Spleen (tissue), 7 donors: ENCODE results near the gene EFNA2.

ENCODE experiments used
- CTCF ChIP-seq, 11 experiments: fragments of 200-600 bp in 7 of 11; fragments of 450-650 bp in 4 of 11; sonication (generic) in 4 of 11; IDR thresholded peaks in 8 of 11; conservative IDR thresholded peaks in 3 of 11; 1 replicate in 7 of 11; 2 replicates in 4 of 11; pipeline versions ENCODE4 v1.4.0 to v1.8.0; 2016 to 2021; ENCODE audit warnings: antibody characterized with exemption in 11 of 11, inconsistent platforms in 4 of 11, mild to moderate bottlenecking in 1 of 11
- POLR2A ChIP-seq, 3 donors: fragments of 450-650 bp; IDR thresholded peaks; one replicate each; pipeline ENCODE4 v1.5.1; 2017; ENCODE audit warnings: antibody characterized with exemption in 3 of 3, mild to moderate bottlenecking in 1 of 3
- POLR2AphosphoS5 ChIP-seq, 3 donors: sonication (generic); formaldehyde crosslinking; IDR thresholded peaks; one replicate each; pipeline ENCODE4 v1.5.1; 2017; ENCODE audit warnings: antibody characterized with exemption in 3 of 3
- donor health status: DM: no; HTN: no; CAD: no; lungs with moderate emphysema.
- donor health status: DM: no; HTN: no; CAD: no.
- donor health status: DM: no; HTN: no; CAD: no.

- TF ChIP-seq CTCF (IDR thresholded peaks at IDR 0.05 in 8 of 11, conservative IDR thresholded peaks at IDR 0.05 in 3 of 11) (no peak), POLR2AphosphoS5 (IDR thresholded peaks at IDR 0.05) (no peak), POLR2A (IDR thresholded peaks at IDR 0.05) (no peak)
Measured at GRCh38 chr19:1278074-1278473, 7.6 kb upstream of the EFNA2 start.
